Smooth muscle cell of the brain vasculature (primary cell): ENCODE results near the gene FNDC3A.
"Not testable (repeated sequence)": the region's sequence is repeated elsewhere in the genome, so short reads cannot be mapped to it uniquely, and the experiment has no call there.

Source experiments
- DNase-seq: peaks from one replicate; pipeline ENCODE4 v3.0.0-alpha.2; 2012; ENCODE audit warnings: low read depth, low spot score

FNDC3A gene

GRCh38 chr13:49044008-49044407, 68.3 kb downstream of the FNDC3A start:
- no peak for DNase-seq

GRCh38 chr13:49044836-49045235, 69.1 kb downstream of the FNDC3A start:
- DNase-seq: no peak

- no peak for DNase-seq
Observed at GRCh38 chr13:49046002-49046401, 70.3 kb downstream of the FNDC3A start.

- no peak for DNase-seq
Observed at GRCh38 chr13:49046519-49046918, 70.8 kb downstream of the FNDC3A start.

DNA sequence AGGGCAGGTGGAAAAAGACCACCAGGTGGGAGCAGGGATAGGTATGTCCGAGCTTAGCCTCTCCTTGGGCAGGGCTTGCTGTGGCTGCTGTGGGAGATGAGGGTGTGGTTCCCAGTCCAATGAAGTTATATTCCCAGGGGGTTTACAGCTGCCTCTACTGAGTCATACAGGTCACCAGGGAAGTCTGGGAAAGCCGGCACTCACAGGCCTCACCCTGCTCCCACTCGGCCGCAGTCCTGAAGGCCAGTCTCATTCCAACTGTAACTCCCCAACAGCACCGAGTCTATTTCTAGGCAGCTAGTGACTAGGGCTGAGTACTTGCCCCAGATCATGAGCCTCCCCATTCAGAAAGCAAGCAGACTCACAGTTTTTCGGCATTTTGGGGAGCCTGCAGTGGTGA, 77.1 kb downstream of the FNDC3A start:
- DNase-seq: no peak

- no peak for DNase-seq
Observed at GRCh38 chr13:49053215-49053614, 77.5 kb downstream of the FNDC3A start.

- no peak for DNase-seq
Observed at GRCh38 chr13:49053906-49054305, 78.2 kb downstream of the FNDC3A start.

GRCh38 chr13:49055021-49055420, 79.3 kb downstream of the FNDC3A start:
- DNase-seq: no peak

- DNase-seq: no peak
Observed at GRCh38 chr13:49057176-49057575, 81.5 kb downstream of the FNDC3A start.

- no peak for DNase-seq
Observed at GRCh38 chr13:49058761-49059160, 83.0 kb downstream of the FNDC3A start.

GRCh38 chr13:49060678-49061387, 85.1 kb downstream of the FNDC3A start:
- DNase-seq: no peak

- DNase-seq: not testable (repeated sequence)
Observed at GRCh38 chr13:49061388-49061752, 85.7 kb downstream of the FNDC3A start.

GRCh38 chr13:49062297-49062896, 86.7 kb downstream of the FNDC3A start:
- DNase-seq: no peak

DNA sequence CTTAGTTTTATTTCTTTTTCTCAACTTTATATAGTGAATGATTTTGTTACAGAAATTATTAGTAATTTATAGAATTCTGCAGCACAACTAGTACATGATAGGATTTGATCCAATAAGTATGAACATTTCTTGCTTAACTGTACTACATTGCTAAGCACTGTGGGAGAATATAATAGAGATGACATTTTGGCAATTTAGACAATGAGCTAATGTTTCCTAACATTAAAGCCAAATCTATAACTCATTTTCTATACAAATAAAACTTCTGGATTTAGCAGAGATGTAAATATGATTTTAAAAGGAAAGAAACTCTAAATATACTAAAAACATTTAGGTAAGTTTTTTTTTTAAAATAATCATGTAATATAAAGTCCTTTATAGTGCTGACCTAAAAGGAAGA, 87.3 kb downstream of the FNDC3A start:
- no peak for DNase-seq

DNA sequence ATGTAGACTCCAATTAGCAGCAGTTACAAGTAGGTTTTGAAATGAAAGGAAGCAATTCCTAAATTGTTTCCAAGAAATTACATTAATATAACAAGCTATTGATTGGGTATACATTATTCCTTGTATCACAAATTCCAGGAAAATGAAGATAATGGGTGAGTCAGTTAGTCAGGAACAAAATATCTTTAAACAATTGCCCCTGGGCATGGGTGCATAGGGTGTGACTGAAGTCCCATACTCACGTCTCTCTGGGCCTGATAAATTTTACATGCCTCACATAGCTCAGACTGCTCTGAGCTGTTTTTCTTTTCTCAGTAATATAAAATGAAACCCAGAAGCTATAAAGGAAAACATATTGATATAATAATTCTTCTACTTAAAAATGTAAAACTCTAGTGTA, 87.8 kb downstream of the FNDC3A start:
- no peak for DNase-seq

- no peak for DNase-seq
Observed at GRCh38 chr13:49064476-49064875, 88.8 kb downstream of the FNDC3A start.

GRCh38 chr13:49066856-49067255, 91.1 kb downstream of the FNDC3A start:
- no peak for DNase-seq

DNA sequence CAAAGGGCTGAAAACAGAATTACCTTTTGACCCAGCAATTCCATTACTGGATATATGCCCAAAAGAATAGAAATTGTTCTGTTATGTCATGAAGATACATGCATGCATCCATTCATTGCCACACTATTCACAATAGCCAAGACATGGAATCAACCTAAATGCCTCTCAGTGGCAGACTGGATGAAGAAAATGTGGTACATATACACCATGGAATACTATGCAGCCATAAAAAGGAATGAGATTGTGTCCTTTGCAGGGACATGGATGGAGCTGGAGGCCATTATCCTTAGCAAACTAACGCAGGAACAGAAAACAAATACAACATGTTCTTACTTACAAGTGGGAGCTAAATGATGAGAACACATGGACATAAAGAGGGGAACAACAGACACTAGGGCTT, 92.8 kb downstream of the FNDC3A start:
- not testable (repeated sequence) for DNase-seq

DNA sequence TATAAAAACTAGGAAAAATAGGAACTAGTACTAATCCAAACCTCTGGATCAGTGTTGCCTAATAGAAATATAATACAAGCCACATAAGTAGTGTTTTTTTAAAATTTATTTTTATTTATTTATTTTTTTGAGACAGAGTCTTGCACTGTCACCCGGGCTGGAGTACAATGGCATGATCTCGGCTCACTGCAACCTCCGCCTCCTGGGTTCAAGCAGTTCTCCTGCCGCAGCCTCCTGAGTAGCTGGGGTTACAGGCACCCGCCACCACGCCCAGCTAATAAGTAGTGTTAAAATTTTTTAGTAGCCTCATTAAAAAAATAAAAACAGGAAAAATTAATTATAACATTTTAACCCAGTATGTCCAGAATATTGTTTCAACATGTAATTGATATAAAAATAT, 94.3 kb downstream of the FNDC3A start:
- DNase-seq: not testable (repeated sequence)

DNA sequence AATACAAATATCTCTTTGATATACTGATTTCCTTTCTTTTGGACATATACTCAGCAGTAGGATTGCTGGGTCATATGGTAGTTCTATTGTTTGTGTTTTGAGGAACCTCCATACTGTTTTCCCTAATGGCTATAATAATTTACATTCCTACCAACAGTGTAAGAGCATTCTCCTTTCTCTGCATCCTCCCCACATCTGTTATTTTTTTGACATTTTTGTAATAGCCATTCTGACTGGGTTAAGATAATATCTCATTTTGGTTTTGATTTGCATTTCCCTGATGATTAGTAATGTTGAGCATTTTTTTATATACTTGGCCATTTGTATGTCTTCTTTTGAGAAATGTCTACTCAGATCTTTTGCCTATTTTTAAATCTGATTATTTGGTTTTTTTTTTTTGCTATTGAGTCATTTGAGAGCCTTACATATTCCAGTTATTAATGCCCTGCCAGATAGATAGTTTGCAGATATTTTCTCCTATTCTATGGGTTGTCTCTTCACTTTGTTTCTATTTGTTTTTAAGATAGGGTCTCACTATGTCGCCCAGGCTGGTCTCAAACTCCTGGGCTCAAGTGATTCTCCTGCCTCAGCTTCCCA, 95.7 kb downstream of the FNDC3A start:
- no peak for DNase-seq

GRCh38 chr13:49082653-49083536, 107.2 kb downstream of the FNDC3A start:
- no peak for DNase-seq

GRCh38 chr13:49084961-49085360, 109.2 kb downstream of the FNDC3A start:
- no peak for DNase-seq
